Ammon's horn (tissue), 1 donor: ENCODE measurements around the gene RIC1.
"Not testable (repeated sequence)": the region's sequence is repeated elsewhere in the genome, so short reads cannot be mapped to it uniquely, and the experiment has no call there.

Source experiments
- DNase-seq: peaks from one replicate; pipeline ENCODE4 v3.0.0-alpha.2; 2016; ENCODE audit warnings: low spot score

The RIC1 gene

DNA sequence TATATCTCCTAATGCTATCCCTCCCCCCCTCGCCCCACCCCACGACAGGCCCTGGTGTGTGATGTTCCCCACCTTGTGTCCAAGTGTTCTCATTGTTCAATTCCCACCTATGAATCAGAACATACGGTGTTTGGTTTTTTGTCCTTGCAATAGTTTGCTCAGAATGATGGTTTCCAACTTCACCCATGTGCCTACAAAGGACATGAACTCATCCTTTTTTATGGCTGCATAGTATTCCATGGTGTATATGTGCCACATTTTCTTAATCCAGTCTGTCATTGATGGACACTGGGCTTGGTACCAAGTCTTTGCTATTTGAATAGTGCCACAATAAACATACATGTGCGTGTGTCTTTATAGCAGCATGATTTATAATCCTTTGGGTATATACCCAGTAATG is 93.8 kb downstream of the RIC1 start:
- DNase-seq, result not testable (repeated sequence)

DNA sequence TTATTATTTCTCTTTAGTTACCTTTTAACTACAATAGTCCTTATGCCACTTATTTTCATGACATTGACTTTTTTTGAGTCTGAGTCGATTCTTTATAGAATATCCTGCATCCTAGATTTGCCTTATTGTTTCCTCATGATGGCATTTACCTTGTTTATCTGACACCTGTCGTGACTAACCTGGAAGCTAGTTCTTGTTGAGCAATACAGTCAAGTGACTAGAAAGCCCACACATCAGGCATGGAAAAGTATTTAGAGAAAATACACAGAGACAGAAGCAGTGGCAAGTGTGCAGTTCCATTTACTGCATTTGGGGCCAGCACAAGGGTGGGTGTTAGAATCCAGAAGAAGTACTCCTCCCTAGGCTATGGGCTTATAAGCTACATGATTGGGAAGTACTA is 106.2 kb downstream of the RIC1 start:
- DNase-seq, result no peak

DNA sequence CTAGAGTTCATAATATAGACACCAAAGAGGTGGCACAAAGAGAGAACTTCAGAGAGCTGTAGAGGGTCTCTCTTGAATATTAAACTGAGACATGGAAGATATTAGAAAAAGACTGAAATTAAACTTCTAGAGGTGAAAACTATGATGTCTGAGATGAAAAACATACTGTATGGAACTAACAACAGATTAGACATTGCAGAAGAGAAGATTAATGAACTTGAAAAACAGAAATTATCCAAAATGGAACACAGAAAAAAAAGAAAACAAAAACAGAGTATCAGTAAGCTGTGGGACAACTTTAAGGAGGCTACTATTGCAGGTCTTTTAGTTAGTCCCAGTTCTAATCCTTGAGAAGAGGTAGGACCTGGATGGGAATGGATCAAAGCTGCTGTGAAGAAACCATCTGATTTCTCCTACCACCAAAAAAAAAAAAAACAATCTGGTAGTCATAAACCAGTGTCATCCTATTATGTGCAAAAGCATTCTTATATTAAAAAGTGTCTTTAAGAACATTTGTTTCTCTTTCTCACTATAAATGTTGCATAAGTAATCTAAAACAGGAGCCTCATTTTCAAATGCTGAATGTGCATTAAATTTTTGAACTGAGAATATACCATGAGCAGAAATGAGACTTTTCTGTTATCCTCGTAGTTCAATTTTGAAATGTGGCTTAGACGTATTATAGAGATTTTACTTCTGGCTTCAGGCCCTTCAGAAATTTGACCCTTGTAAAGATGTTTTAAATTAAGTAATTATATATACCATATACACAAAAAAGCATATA is 107.8 kb downstream of the RIC1 start:
- DNase-seq, result no peak

DNA sequence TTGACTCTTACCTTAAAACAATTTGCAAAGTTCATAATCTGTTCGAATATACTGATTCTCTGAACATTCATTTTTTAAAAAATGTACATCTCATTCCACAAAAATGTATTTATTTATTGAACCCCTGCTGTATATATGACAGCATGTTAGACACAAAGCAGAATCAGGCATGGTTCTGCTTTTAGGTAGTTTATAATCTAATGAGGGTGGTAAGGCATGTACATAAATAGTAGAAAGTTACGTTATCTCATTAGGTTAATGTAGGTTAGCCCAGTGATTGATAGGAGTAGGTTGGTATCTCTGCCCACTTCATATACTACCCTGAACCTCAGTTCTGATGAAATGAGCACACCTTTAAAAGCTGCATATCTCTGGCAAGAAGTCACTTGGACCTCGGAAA is 114.2 kb downstream of the RIC1 start:
- DNase-seq, result no peak

DNA sequence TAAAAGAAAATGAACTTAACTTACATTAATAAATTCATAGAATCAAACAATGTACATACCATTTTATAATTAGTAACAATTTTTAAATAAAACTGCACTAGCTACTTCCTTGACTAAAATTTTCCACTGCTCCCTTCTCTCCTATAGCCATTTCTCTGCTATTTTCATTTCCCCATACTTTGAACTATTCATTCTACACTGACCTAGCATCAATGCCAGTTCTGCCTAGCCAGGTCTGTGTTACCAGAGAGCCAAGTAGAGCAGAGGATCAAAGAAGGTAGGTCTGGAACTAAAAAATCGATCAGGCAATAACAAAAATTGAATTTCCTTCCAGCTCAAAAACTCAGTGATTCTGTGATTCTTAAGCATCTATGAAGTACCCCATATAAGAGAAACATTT is 119.5 kb downstream of the RIC1 start:
- no peak for DNase-seq

DNA sequence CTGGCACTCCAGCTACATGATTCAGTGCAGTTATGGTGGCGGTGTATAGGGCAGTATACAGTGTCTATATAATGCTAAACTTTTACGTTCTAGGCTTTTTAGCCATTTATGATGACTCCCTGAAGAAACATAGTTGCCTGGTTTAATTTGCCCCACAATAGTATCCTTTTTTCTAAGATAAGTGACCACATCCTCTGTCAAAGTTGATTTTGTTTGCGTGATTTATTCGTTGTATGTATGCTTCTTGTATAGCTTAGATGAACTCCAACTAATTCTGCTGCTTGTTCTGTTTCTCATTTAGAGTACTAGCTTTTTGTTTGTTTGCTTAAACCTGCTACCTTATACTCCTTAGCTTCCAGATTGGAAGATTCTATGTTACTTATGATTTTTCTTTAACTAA is 120.4 kb downstream of the RIC1 start:
- no peak for DNase-seq

DNA sequence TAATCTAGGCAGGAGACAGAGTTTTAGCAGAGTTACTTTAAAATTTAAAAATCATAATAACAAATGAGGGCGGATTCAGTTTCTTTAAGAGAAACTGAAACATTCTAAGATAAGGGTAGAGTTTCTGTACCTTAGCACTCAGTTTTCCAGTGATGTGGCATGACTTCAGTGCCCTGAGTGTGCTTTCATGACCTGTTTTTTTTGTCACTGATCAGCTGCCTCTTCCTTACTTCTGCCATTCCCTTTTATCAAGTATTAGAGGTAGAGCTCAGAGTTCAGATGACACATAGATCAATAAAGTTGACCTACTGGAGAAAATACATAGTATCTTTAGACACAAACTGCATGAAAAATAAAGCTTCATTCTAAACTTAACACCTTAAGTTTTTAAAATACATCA is 121.7 kb downstream of the RIC1 start:
- DNase-seq, result no peak

DNA sequence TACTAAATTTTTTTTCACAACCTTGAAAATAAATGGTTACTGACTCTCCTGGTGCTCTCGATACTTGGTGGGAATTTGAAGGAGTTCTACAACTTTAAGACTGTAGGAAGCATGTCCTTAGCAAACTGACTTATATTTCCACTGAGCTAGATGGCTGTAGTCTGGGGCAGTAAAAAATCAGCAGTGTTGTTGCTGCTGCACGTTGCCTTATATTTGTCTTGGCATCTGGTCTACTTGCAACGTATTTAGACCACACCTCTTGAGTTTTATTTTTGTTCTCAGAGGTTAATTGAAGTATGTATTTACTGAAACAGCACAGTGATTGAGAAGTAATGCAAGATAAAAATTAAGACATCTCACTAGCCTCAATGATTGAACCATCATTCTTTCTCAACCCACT is 127.7 kb downstream of the RIC1 start:
- DNase-seq, result no peak

DNA sequence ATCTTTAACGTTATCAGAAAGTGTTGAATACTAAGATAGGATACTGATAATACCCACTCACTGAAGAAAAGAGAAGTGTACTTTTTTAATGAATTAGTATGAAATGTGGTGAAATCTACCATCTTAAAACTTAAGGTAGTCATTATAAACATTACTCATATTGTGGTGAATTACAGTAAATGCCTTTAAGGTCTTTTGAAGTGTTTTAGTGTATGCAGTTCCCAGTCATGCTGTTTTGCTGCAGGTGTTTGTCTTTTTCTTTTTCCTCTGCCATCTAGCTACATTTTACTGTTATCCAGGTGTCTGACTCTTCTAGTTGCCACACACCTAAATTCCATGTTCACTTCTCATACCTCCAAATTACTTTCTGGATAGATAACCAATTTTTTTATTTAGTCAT is 131.4 kb downstream of the RIC1 start:
- DNase-seq, result no peak

DNA sequence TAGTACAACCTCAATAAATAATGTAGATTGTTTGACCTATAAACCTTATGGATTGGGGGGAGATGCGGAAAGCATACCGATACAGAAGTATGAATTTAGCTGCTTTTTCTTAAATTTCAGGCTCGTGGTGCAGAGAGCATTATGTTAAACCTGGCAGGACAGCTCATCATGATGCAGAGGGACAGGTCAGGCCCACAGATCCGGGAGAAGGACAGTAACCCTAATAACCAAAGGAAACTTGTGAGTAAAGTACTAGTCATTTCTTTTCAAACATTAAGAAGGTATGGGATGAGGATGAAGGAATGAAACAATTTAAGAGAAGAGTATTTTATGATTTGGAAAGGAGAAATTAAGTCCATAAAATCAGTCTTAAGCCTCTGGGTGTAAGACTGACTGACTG is 133.5 kb downstream of the RIC1 start:
- DNase-seq, result no peak

DNA sequence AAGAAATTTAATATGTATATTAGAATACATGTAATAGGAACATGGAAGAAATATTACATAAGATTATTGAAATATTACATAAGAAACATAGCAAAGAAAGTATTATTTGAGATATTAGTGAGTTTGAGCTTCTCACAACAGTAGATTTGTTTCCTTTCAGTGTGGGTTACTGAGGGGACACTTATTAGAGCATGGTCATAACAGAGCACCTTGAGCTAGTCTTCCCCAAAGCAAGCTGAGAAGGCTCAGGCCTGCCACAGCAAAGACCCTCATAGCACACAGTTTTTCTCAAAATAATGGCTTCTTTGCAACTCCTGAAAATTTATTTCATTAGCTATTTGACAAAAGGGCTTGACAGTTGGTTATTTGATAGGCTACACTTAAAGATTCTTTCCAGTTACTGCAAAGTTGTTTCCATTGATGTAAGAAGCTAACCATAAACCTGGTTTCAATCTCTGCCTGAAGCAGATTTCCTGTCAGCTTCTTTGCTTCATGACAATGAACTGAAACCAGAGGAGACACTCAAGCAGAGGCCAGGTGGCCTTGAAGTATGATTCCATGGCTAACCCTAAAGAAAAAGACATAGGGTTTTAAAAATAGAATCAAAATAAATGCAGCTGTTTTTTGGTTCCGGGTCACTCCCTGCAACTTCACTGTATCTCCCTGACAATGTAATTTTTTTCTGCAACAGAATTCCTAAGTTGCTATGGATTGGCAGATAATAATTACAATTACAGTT is 135.4 kb downstream of the RIC1 start:
- DNase-seq, result no peak

DNA sequence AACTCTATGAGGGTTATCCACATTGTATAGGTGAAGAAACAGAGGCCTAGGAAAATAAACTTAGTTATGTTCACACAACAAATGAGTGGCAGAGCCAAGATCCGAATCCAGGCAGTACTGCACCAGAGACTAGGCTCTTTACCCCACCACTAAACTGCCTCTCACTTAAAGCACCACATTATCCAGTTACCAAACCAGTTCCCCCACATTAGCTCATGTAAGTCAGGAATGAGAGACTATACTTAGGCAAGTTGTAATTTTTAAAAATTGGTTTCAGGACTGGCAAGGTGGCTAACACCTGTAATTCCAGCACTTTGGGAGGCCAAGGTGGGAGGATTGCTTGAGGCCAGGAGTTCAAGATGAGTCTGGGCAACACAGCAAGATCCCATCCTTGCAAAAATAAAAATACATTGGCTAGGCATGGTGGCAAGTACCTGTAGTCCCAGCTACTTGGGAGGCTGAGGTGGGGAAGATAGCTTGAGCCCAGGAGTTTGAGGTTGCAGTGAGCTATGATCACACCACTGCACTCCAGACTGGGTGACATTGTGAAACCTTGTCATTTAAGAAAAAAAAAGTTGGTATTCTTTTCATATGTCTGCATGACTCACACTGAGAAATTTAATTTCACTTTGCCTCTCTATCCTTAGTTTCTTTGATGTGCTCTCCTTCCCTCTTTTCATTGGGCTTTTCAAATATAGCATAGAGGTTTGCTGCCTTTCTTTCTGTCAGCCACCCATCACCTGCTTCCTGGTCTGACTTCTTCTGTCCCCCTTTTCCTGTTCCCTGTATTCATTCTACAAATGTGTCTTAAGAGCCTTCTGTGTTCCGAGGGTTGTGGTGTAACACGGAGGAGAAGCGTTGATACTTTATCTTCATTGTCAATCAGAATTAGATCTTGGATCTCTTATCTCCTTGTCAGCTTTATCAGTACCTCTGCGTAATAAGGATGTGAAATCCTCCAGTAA is 139.3 kb downstream of the RIC1 start:
- no peak for DNase-seq

DNA sequence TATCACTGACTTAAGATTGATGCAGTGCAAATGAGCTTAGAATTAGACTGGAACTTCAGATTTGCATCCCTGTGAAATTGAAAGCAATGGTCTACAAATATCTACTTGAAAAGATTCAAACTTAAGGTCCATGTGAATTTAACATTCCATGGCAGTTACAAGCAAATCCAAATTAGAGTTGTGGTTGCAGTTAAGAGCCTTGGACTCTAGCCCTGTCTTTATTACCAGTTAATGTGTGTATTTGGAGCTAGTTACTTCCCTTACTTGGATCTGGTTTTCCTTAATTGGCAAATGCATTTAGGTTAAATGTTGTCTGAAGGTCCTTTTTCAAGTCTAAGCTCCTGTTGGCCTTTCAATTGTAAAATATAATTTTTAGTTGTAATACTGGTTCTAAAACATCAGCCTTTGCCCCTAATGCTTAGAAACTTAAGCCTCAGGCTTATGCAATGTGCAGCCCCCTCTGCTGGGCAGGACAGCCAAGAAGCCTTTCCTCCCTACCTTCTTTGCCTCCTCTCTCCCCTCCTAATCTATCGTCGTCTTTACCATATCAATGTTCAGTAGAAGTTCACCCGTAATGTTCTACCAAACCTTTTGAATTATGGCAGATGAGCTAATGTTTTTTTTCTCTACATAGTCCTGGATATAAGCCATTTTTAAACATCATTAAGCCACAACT is 144.6 kb downstream of the RIC1 start:
- DNase-seq, result no peak

DNA sequence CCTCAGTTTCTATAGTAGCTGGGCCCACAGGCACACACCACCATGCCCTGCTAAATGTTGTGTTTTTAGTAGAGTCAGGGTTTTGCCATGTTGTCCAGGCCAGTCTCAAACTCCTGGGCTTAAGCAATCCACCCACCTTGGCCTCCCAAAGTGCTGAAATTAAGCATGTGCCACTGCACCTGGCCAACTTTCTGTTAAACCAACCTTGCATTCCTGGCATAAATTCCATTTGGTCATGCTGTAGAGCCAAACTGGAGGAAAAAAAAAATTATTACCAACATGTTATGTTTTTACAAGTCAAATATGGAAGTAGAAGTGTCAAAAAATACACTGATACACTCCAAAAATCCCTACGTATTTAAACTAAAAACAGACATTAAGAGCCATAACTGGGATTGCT is 149.9 kb downstream of the RIC1 start:
- DNase-seq, result no peak

DNA sequence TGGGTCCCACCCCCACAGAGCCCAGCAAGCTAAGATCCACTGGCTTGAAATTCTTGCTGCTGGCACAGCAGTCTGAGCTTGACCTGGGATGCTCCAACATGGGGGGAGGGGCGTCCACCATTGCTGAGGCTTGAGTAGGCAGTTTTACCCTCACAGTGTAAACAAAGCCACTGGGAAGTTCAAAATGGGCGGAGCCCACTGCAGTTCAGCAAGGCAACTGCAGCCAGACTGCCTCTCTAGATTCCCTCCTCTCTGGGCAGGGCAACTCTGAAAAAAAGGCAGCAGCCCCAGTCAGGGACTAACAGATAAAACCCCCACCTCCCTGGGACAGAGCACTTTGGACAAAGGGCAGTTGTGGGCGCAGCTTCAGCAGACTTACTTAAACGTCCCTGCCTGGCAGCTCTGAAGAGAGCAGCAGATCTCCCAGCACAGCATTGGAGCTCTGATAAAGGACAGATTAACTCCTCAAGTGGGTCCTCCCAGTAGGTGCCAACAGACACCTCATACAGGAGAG is 150.9 kb downstream of the RIC1 start:
- DNase-seq, result not testable (repeated sequence)

DNA sequence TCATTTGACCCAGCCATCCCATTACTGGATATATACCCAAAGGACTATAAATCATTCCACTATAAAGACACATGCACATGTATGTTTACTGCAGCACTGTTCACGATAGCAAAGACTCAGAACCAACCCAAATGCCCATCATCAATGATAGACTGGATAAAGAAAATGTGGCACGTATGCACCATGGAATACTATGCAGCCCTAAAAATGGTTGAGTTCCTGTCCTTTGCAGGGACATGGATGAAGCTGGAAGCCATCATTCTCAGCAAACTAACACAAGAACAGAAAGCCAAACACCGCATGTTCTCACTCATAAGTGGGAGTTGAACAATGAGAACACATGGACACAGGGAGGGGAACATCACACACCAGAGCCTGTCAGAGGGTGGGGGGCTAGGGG is 154.5 kb downstream of the RIC1 start:
- not testable (repeated sequence) for DNase-seq

DNA sequence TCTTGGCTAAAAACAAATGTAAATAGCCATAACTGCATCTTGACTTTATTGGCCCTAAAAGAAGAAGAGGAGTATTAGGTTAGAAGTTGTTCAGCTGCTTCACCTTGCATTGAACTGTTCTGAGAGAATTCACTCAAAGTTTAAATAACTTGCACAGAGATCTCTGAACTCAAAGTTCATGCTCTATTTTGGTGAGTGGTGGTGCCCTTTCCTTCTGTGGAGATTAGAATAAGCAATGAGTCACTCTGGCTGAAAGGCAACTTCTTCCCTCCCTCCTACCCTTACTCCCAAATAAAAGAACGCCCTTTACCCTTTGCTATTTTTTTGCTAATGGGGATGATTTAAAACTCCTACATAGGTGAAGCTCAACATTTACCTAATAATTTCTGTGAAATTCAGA is 155.1 kb downstream of the RIC1 start:
- DNase-seq, result no peak

DNA sequence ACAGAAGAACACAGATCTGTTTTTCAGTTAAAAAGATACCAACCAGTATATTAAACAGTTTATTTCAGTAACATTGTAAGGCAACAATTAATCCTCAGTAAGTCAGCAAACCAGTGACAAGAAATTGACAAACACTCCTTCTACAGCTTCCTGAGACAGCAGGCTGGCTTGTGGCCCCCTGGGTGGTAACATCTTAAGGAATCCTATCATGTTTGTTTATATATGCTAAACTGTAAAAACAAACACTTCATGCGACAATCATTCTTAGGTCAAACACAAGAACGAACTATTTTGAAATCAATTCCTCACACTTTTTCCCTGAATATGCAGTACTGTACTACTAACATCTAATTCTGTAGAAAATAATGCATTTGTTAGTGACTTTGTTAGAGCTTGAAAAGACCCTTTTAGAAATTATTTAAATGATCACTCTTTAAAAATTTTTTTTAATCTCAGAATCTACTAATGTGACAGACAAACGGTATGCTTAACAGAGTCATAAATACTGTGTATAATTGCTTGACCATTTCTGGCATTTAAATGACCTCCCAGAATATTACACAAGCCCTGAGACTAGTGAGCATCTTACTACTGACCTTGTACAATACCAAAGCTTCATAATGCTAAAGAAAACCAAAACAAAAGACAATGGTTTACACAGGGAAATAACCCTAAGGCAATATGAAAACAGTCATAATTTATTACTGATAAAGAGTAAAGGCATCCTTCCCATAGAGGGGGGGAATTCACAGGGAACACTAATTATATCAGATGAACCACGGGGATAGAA is 155.8 kb downstream of the RIC1 start:
- no peak for DNase-seq

DNA sequence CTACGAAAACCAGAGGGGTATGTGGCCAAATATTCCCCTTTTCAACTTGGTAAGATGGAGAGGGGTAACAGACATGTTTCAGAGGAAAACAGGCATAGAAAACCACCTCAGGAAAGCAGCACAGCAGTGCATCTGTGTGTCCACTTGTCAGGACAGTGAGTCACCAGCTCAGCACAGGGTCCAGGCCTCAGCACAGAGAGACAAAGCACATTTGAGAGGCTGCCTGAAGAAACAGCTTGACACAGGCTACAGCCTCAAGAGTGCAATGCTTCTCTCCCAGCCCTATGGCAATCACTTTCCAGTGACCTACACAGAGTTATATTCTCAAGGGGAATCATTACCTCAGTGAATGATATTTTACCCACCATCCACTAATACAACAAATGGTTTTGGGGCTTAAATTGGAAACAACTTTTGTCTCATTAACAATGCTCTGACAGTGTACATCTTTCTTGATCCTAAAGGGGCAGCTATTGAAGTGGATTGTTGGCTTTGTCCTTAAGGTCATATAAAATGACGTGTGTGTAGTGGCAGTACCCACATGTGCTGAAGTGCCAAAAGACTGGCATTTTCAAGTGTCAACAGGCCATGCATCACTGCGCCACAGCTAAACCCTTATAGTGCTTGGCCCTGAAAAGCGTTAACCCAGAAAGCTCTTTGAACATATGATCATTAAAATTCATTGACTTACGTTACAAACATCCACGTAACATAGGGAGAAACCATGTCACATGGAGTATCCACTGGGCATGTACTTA is 157.6 kb downstream of the RIC1 start:
- peak; percentile 64 for DNase-seq

DNA sequence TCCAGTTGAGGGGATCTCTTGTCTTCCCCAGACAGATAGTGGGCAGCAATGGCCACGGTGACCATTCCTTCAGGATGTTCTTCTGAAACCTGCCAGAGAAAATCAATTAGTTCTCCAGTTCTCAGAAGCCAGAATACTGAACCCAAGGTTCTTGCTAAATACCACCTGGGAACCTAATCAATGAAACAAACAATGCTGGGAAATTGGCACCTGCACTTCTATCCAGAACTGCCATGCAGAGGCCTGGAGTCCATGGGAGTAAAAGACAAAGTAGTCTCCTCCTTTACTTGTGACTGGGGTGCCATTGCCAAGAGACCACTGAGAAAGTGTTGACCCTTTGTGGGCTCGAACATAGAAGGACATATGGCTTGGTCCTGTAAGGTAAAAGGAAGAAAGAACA is 158.3 kb downstream of the RIC1 start:
- DNase-seq, result no peak
